ELF-1 (cell line): ENCODE data around the gene SH3D19.
A peak's percentile ranks its signal among the peaks of the same experiment; 100 is the strongest.

Source experiments
- DNase-seq: peaks from one replicate; pipeline ENCODE4 v3.0.0-alpha.2; 2016; ENCODE audit warnings: low read depth, low spot score

SH3D19 gene, protein sequence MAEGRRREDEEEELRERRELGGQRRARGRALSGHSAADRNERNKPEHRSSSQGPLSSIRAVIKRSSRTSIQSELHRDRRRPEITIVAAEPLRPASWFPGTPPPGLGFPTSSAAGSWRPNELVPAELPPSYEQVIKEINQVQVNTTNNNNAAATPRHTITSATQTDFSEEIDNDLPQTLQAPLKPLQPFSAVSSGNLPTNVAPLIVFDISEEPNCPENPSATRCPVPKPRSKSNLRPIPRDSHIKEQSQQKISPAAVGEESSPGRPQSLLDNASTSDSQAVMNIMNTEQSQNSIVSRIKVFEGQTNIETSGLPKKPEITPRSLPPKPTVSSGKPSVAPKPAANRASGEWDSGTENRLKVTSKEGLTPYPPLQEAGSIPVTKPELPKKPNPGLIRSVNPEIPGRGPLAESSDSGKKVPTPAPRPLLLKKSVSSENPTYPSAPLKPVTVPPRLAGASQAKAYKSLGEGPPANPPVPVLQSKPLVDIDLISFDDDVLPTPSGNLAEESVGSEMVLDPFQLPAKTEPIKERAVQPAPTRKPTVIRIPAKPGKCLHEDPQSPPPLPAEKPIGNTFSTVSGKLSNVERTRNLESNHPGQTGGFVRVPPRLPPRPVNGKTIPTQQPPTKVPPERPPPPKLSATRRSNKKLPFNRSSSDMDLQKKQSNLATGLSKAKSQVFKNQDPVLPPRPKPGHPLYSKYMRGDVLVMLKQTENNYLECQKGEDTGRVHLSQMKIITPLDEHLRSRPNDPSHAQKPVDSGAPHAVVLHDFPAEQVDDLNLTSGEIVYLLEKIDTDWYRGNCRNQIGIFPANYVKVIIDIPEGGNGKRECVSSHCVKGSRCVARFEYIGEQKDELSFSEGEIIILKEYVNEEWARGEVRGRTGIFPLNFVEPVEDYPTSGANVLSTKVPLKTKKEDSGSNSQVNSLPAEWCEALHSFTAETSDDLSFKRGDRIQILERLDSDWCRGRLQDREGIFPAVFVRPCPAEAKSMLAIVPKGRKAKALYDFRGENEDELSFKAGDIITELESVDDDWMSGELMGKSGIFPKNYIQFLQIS

GRCh38 chr4:151325111-151325948, at the start of gene SH3D19:
TSS of gene SH3D19 (minus strand) at chr4:151325605. CDS start at chr4:151325352, 253 bp downstream.
- DNase-seq = peak; percentile 81

DNA sequence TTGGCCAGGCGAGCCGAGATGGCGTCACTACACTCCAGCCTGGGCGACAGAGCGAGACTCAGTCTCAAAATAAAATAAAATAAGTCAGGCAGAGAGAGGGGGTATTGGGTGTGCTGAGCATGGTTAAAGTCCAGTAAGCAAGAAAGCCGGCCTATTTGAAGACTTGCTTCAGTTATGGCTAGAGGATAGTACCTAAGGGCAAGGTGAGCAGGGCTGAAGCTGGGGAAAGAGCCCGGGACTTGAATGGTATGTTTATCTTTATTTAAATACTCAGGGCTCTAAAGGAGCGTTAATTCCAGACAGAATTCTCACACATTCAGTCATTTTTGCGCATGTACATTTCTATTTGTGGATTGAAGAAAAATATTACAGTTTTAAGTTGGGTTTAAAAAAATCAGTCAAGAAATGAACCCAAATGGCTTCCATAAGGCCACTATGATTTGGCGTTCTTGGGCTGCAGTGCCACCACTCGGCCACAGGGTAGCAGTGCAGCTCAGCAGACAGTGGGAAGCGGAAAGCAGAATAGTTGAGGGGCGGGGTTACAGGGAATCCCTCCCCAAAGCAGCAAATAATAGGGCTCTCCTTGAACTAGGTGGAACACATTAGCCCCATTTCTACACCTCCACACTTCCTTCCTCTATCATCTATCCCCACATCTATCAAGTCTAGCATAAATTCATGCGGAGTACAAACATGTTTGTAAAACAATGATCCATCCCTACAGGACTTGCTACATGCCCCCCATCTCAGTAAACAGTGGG, 37.2 kb upstream of the SH3D19 start:
- peak; percentile 87 for DNase-seq

- peak; percentile 9 for DNase-seq
These were observed 36.6 kb upstream of the SH3D19 start for GRCh38 chr4:151361966-151362365.

- no peak for DNase-seq
These were observed 35.7 kb upstream of the SH3D19 start for GRCh38 chr4:151361126-151361525.

GRCh38 chr4:151359576-151359975, 34.2 kb upstream of the SH3D19 start:
- DNase-seq = no peak

DNA sequence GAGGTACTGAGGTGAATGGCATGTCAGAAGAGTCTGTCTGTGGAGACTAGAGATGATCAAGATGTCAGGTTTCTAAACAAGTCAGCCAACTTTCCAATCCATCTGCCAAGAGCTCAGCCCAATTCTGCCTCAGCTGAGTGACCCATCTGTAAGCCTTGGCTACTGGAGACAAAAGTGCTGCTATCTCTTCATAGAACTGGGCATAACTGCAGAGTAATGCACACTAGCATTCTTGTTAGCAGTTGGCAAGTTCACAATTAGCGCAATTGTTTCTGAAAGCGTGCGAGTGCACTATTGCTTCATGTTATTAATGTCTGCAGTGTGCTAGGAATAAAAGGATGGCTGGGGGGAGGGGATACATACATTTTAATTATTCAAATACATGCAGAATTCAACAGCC, 32.9 kb upstream of the SH3D19 start:
- no peak for DNase-seq

GRCh38 chr4:151356510-151356909, 31.1 kb upstream of the SH3D19 start:
- no peak for DNase-seq

GRCh38 chr4:151355155-151355554, 29.8 kb upstream of the SH3D19 start:
- no peak for DNase-seq

- DNase-seq = no peak
These were observed 22.3 kb upstream of the SH3D19 start for GRCh38 chr4:151347490-151348235.

GRCh38 chr4:151344948-151345347, 19.5 kb upstream of the SH3D19 start:
- no peak for DNase-seq

DNA sequence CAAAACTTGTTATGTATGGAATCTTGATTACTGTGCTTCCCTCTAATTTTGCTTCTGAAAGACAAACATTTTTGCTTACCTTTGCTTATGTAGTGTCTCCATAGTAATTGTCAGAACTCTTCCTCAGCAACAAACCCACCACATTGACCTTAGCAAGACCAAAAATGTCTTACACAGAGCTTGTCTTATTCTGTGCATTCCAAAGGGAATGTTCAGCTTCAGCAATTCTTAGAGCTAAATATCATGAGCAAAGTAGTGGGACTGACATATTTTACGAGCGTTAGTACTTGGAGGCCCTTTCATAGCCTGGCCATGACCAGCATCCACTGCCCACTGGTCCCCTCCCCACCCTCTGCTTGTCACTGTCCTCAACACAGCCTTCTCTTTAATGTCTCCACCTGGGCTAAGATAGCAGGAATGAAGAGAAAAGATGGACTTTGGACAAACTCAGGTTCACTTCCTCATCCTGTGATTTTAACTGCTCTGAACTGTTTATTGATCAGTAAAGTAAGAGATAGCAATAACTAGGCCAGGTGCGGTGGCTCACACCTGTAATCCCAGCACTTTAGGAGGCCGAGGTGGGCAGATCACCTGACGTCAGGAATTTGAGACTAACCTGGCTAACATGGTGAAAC, 15.5 kb upstream of the SH3D19 start:
- no peak for DNase-seq

DNA sequence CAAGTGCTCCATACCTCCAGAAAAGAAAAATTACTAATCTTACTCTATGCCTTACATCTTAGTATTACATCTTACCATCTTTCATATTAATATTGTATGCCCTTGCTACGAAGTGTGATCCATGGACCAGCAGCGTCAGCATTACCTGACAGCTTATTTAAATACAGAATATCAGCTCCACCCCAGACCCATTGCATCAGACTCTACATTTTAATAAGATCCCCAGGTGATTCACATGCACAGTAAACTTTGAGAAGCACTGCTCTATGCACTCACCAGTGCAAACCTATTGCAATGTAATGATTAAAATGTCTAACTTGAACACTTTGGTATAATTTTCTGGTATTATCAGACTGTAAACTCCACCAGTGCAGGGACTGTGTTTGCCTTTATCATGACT, 14.1 kb upstream of the SH3D19 start:
- DNase-seq = no peak

- no peak for DNase-seq
These were observed 6.1 kb upstream of the SH3D19 start for GRCh38 chr4:151331276-151332042.

DNA sequence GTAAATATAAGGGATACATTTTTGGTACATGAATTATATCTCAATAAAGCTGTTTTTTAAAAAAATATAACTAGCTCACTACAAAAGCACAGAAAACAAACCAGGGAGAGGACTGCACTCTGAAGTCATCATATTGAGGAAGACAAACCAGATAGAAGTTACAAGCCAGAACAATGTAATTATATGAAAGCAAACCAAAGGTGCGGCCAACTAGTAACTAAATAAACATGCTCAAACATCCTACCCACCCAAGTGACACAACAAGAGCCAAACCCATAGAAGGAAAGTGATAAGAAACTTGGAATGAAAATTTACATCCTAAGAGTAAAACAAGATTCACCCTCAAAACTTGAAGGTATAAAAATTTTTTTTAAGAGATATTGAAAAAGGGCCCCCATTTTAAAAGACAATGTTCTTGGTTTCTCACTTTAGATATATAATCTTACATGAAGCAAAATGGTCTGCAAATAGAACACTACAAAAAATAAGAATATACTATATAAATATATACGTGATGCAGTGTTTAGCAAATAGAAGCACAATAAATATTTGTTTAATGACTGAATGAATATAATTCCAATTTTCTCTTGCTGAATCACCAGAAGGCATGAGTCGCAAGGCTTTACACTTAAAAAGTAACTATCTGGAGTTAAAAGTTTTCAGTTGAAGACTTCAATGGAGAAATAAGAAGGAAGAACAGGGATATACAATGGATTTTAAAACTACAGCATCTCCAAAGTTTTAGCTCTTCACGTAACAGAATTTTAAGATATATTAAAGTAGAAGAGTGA, 4.0 kb upstream of the SH3D19 start:
- DNase-seq = no peak

DNA sequence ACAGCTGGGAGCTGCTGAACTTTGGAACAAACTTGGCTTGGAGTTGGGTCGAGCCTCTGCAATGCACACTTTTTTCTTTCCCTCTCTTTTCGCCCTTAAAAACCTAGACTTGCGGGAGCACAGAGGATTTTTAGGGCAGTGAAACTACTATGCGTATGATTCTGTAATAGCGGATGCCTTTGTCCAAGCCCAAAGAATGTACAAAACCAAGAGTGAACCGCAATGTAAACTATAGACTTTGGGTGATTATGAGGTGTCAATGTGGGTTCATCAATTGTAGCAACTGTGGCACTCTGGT, 493 bp upstream of the SH3D19 start:
- no peak for DNase-seq

DNA sequence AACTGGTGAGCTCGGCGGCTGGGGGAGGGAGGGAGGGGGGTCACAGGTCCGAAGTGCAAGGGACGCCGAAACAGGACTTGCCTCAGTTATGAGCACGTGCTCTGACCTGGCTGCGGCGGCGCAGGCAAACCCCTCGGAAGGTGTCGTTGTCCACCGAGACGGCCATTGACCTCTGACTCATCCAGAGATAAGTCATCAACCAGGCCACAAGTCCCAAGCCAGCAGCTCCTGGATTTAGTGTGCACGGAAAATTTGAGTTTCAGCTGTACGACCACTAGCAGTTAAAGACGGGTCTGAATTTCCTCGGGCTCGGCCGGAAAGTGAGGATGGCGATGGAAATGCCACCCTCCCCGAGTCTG, 674 bp downstream of the SH3D19 start:
- peak; percentile 89 for DNase-seq

GRCh38 chr4:151324124-151324751, 1.2 kb downstream of the SH3D19 start:
- peak; percentile 81 for DNase-seq

- no peak for DNase-seq
These were observed 1.7 kb downstream of the SH3D19 start for GRCh38 chr4:151323667-151324066.
